Astrocyte (in vitro differentiated cells and primary cell): Measurements from ENCODE around the gene BSN. TPM values are rescaled to one million over a fixed set of nuclear protein-coding genes. Genes with fewer than 3 reads are reported as not detected.

Experiments used
- DNase-seq: peaks from one replicate; pipeline ENCODE4 v3.0.0-alpha.2; 2010; ENCODE audit warnings: low read depth
- FAIRE-seq: peaks from 2 replicates; lab custom pipeline; 2011; peaks lifted over from hg19 to GRCh38; lab: Jason Lieb, UNC
- H2AFZ ChIP-seq: 2 replicates; pipeline ENCODE4 v1.6.0; 2012; ENCODE audit warnings: low read depth, low read length, inconsistent platforms
- H3K27ac ChIP-seq: 2 replicates; pipeline ENCODE4 v1.5.1; 2011; ENCODE audit warnings: low read depth, low read length, inconsistent platforms
- H3K27me3 ChIP-seq: 2 replicates; pipeline ENCODE4 v1.6.0; 2011; ENCODE audit warnings: low read length, inconsistent platforms; ENCODE audit not compliant: insufficient read depth
- H3K36me3 ChIP-seq: 2 replicates; pipeline ENCODE4 v1.5.1; 2011; ENCODE audit warnings: low read length, inconsistent platforms; ENCODE audit not compliant: insufficient read depth
- H3K4me1 ChIP-seq: 2 replicates; pipeline ENCODE4 v1.5.1; 2011; ENCODE audit warnings: low read length, inconsistent platforms; ENCODE audit not compliant: insufficient read depth
- H3K4me2 ChIP-seq: 2 replicates; pipeline ENCODE4 v1.6.0; 2012; ENCODE audit warnings: low read length, inconsistent platforms
- H3K4me3 ChIP-seq: 2 replicates; pipeline ENCODE4 v1.5.1; 2011; ENCODE audit warnings: low read depth, mild to moderate bottlenecking, low read length, inconsistent platforms; ENCODE audit not compliant: insufficient read depth
- H3K79me2 ChIP-seq: 2 replicates; pipeline ENCODE4 v1.6.0; 2012; ENCODE audit warnings: mild to moderate bottlenecking, low read length, inconsistent platforms; ENCODE audit not compliant: insufficient read depth
- H3K9ac ChIP-seq: 2 replicates; pipeline ENCODE4 v1.6.0; 2012; ENCODE audit warnings: mild to moderate bottlenecking, low read length, inconsistent platforms
- H3K9me3 ChIP-seq: 2 replicates; pipeline ENCODE4 v1.5.1; 2012; ENCODE audit warnings: low read depth, mild to moderate bottlenecking, low read length, inconsistent platforms; ENCODE audit not compliant: insufficient read depth
- H4K20me1 ChIP-seq: 2 replicates; pipeline ENCODE4 v1.6.0; 2012; ENCODE audit warnings: low read length, inconsistent platforms; ENCODE audit not compliant: insufficient read depth
- H3K27ac Mint-ChIP-seq: one replicate; pipeline ENCODE4 v1.8.0; 2021; ENCODE audit warnings: mild to moderate bottlenecking, mixed read lengths; ENCODE audit not compliant: unreplicated experiment
- H3K27me3 Mint-ChIP-seq: one replicate; pipeline ENCODE4 v1.8.0; 2021; ENCODE audit warnings: low read depth, mixed read lengths; ENCODE audit not compliant: unreplicated experiment
- H3K36me3 Mint-ChIP-seq: one replicate; pipeline ENCODE4 v1.8.0; 2021; ENCODE audit warnings: low read depth, mixed read lengths; ENCODE audit not compliant: unreplicated experiment
- H3K4me1 Mint-ChIP-seq: one replicate; pipeline ENCODE4 v1.8.0; 2021; ENCODE audit warnings: low read depth, mixed read lengths; ENCODE audit not compliant: unreplicated experiment
- H3K4me3 Mint-ChIP-seq: one replicate; pipeline ENCODE4 v1.8.0; 2021; ENCODE audit warnings: mild to moderate bottlenecking, moderate library complexity, mixed read lengths; ENCODE audit not compliant: unreplicated experiment
- H3K9me3 Mint-ChIP-seq: one replicate; pipeline ENCODE4 v1.8.0; 2021; ENCODE audit warnings: mild to moderate bottlenecking, mixed read lengths; ENCODE audit not compliant: unreplicated experiment
- CTCF ChIP-seq: IDR thresholded peaks from 2 replicates; pipeline ENCODE4 v1.5.1; 2011; ENCODE audit warnings: low read depth, mild to moderate bottlenecking, inconsistent platforms, low read length, moderate library complexity; ENCODE audit not compliant: insufficient read depth
- EZH2 ChIP-seq: IDR thresholded peaks from 2 replicates; pipeline ENCODE4 v1.6.1; 2012; ENCODE audit warnings: mild to moderate bottlenecking, low read length, inconsistent platforms; ENCODE audit not compliant: insufficient read depth
- total RNA-seq: library from RNA; stranded (reverse); gene quantifications from 2 replicates; pipeline ENCODE4 v1.2.1, GENCODE V29; 2021

Gene BSN
- total RNA-seq, 1 donor from 2014 or later, result 0.86 TPM

DNA sequence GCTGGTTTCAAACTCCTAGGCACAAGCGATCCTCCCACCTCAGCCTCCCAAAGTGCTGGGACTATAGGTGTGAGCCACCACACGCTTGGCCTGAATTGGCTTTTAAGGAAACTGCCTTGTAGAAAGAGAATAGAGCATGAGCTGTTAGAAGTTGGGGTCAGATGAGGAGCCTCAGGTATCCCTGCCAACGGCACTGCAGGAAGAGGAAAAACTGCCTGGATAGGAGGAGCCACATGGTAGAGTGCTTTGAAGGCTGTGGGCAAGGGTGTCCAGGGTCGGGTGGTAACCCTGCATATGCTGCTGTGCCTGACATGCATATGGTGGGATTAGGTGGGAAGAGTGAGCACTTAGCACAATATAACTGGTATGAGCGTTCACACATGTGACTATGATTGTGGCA is 55.0 kb downstream of the BSN start:
- Histone ChIP-seq H4K20me1 (no peaks in the 10 kb centered on the region), H3K9me3 (no peaks in the 10 kb centered on the region), H3K4me1 (no peaks in the 10 kb centered on the region), H3K27me3 (no peaks in the 10 kb centered on the region), H3K9ac (no peak overlapping the region), H2AFZ (no peak overlapping the region), H3K4me2 (no peak overlapping the region), H3K79me2 (no peaks in the 10 kb centered on the region), H3K27ac (no peak overlapping the region), H3K4me3 (no peak overlapping the region), H3K36me3 (no peaks in the 10 kb centered on the region)
- Mint-ChIP-seq H3K36me3 (no peaks in the 10 kb centered on the region), H3K27ac (no peak overlapping the region), H3K4me3 (no peak overlapping the region), H3K9me3 (peaks cover 5% of the 10 kb centered on the region), H3K4me1 (peaks cover 7% of the 10 kb centered on the region), H3K27me3 (peaks cover 5% of the 10 kb centered on the region)
- DNase-seq, result no peak
- FAIRE-seq, result no peak
- TF ChIP-seq CTCF (no peak), EZH2 (no peak)

DNA sequence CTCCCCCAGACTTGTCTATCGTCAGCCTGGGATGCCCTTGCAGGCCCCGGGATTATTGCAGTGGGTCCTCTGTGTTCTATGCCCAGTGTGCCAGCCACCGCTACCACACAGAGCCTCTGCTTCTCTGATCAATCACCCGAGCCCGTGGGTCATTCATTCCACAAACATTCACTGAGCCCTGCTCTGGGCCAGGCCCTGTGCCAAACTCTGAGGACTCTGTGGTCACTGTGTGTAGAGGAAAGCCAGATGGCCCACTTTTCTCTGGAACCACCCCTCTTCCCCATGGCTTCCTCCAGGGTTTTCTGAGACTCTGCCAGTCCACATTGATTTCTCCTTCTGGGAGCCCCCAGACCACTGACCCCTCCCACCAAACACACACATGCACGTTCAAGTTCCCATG is 55.5 kb downstream of the BSN start:
- Histone ChIP-seq H2AFZ (no peak overlapping the region), H3K9me3 (no peaks in the 10 kb centered on the region), H3K27me3 (no peaks in the 10 kb centered on the region), H3K36me3 (no peaks in the 10 kb centered on the region), H3K4me2 (no peak overlapping the region), H4K20me1 (no peaks in the 10 kb centered on the region), H3K4me1 (no peaks in the 10 kb centered on the region), H3K4me3 (no peak overlapping the region), H3K79me2 (no peaks in the 10 kb centered on the region), H3K9ac (no peak overlapping the region), H3K27ac (no peak overlapping the region)
- TF ChIP-seq CTCF (no peak), EZH2 (no peak)
- FAIRE-seq (no peak), DNase-seq (no peak)
- H3K36me3 Mint-ChIP-seq, result no peaks in the 10 kb centered on the region
- no peak overlapping the region for H3K27ac Mint-ChIP-seq
- H3K4me3 Mint-ChIP-seq, result no peak overlapping the region
- peaks cover 7% of the 10 kb centered on the region for H3K4me1 Mint-ChIP-seq
- peaks cover 5% of the 10 kb centered on the region for H3K27me3 Mint-ChIP-seq
- peaks cover 5% of the 10 kb centered on the region for H3K9me3 Mint-ChIP-seq

- H3K27me3 ChIP-seq, result no peaks in the 10 kb centered on the region
- no peak overlapping the region for H2AFZ ChIP-seq
- Mint-ChIP-seq H3K9me3 (peaks cover 5% of the 10 kb centered on the region), H3K27ac (no peak overlapping the region), H3K27me3 (peaks cover 5% of the 10 kb centered on the region), H3K4me3 (peak overlapping the region; percentile 20), H3K36me3 (no peaks in the 10 kb centered on the region), H3K4me1 (peaks cover 7% of the 10 kb centered on the region)
- H3K9me3 ChIP-seq, result no peaks in the 10 kb centered on the region
- H3K4me3 ChIP-seq, result no peak overlapping the region
- no peaks in the 10 kb centered on the region for H3K4me1 ChIP-seq
- H3K9ac ChIP-seq, result no peak overlapping the region
- no peak overlapping the region for H3K4me2 ChIP-seq
- no peaks in the 10 kb centered on the region for H4K20me1 ChIP-seq
- DNase-seq (no peak), FAIRE-seq (no peak)
- H3K36me3 ChIP-seq, result no peaks in the 10 kb centered on the region
- TF ChIP-seq EZH2, result no peak
- no peak for TF ChIP-seq CTCF
- H3K79me2 ChIP-seq, result no peaks in the 10 kb centered on the region
- H3K27ac ChIP-seq, result no peak overlapping the region
These were observed 56.5 kb downstream of the BSN start for GRCh38 chr3:49610666-49611280.
